ENCODE measurements around the gene FUOM. TPM values are rescaled to one million over a fixed set of nuclear protein-coding genes. Genes with fewer than 3 reads are reported as not detected.

The FUOM gene
- total and polyA plus RNA-seq, 9 of the 15 experiments (the other 6 are each of a cell fraction or from before 2014, with no cell fraction given): 1.8 to 96.1 (median 27.0) TPM

DNA sequence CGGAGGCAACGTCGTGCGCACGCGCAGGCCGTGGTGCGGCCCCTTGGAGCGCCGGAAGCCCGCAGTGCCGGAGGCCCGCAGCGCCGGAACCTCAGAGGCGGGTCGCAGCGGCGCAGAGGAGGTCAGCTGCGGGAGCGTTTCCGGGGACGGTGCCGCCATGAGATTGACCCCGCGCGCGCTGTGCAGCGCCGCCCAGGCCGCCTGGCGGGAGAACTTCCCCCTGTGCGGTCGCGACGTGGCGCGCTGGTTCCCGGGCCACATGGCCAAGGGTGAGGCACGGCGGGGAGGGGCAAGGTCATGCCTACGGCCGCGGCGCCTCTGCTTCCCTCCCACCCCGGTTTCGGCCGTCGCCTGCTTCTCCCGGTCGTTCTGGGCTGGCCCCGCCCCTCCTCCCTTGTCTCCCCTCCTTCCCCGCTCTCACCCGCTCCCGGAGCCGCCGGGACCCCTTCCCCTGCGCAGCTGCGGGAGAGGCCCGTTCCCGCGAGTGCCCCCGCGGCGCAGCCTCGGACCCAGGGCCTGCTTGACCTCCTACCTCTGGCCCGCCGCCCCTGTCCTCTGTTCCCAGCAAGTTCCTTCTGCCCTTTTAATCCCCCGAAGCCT is 36.3 kb upstream of the FUOM start, which contains the start of gene MTG1 (continued):
- TF ChIP-seq, protein P1, sequence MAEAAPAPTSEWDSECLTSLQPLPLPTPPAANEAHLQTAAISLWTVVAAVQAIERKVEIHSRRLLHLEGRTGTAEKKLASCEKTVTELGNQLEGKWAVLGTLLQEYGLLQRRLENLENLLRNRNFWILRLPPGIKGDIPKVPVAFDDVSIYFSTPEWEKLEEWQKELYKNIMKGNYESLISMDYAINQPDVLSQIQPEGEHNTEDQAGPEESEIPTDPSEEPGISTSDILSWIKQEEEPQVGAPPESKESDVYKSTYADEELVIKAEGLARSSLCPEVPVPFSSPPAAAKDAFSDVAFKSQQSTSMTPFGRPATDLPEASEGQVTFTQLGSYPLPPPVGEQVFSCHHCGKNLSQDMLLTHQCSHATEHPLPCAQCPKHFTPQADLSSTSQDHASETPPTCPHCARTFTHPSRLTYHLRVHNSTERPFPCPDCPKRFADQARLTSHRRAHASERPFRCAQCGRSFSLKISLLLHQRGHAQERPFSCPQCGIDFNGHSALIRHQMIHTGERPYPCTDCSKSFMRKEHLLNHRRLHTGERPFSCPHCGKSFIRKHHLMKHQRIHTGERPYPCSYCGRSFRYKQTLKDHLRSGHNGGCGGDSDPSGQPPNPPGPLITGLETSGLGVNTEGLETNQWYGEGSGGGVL (CRISPR knock-in tag; IDR thresholded peaks at IDR 0.05): no peak
- TF ChIP-seq E2F4 (CRISPR knock-in tag; IDR thresholded peaks at IDR 0.05; ENCODE audit: low read depth) (peak; percentile 60; the same call in 1 of the 2 replicates), DLX4 (CRISPR knock-in tag; IDR thresholded peaks at IDR 0.05) (no peak), SMARCA5 (IDR thresholded peaks at IDR 0.05) (no peak), USF2 (CRISPR knock-in tag; IDR thresholded peaks at IDR 0.05) (peak; percentile 65), NR2F6 (CRISPR knock-in tag; IDR thresholded peaks at IDR 0.05) (no peak), NR2C1 (IDR thresholded peaks at IDR 0.05) (peak; percentile 96), NR2C1 (tag; IDR thresholded peaks at IDR 0.05) (peak; percentile 98), ZNF717 (CRISPR knock-in tag; IDR thresholded peaks at IDR 0.05) (no peak), ETS2 (tag; IDR thresholded peaks at IDR 0.05; ENCODE audit: borderline replicate concordance, poor library complexity, severe bottlenecking) (no peak), VEZF1 (CRISPR knock-in tag; IDR thresholded peaks at IDR 0.05) (peak; percentile 71), FOXJ3 (CRISPR knock-in tag; IDR thresholded peaks at IDR 0.05) (no peak), CEBPB (tag; IDR thresholded peaks at IDR 0.05) (no peak), YY1 (IDR thresholded peaks at IDR 0.05; ENCODE audit: borderline replicate concordance in 1 of 3, control insufficient read depth in 1 of 3, extremely low read depth in 1 of 3, insufficient read depth in 3 of 3, insufficient read length in 1 of 3, insufficient replicate concordance in 2 of 3, low read depth in 1 of 3, low read length in 2 of 3) (peak; percentile 56 to 91 (median 90))
- TF ChIP-seq, protein P2, sequence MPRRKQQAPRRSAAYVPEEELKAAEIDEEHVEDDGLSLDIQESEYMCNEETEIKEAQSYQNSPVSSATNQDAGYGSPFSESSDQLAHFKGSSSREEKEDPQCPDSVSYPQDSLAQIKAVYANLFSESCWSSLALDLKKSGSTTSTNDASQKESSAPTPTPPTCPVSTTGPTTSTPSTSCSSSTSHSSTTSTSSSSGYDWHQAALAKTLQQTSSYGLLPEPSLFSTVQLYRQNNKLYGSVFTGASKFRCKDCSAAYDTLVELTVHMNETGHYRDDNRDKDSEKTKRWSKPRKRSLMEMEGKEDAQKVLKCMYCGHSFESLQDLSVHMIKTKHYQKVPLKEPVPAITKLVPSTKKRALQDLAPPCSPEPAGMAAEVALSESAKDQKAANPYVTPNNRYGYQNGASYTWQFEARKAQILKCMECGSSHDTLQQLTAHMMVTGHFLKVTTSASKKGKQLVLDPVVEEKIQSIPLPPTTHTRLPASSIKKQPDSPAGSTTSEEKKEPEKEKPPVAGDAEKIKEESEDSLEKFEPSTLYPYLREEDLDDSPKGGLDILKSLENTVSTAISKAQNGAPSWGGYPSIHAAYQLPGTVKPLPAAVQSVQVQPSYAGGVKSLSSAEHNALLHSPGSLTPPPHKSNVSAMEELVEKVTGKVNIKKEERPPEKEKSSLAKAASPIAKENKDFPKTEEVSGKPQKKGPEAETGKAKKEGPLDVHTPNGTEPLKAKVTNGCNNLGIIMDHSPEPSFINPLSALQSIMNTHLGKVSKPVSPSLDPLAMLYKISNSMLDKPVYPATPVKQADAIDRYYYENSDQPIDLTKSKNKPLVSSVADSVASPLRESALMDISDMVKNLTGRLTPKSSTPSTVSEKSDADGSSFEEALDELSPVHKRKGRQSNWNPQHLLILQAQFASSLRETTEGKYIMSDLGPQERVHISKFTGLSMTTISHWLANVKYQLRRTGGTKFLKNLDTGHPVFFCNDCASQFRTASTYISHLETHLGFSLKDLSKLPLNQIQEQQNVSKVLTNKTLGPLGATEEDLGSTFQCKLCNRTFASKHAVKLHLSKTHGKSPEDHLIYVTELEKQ (CRISPR knock-in tag; IDR thresholded peaks at IDR 0.05): no peak
- TF ChIP-seq, protein P3, sequence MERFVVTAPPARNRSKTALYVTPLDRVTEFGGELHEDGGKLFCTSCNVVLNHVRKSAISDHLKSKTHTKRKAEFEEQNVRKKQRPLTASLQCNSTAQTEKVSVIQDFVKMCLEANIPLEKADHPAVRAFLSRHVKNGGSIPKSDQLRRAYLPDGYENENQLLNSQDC (CRISPR knock-in tag; IDR thresholded peaks at IDR 0.05): no peak

Measured in K562 (cell line).